Karpas-422 (cell line): Measurements from ENCODE around the gene AVL9. TPM values are rescaled to one million over a fixed set of nuclear protein-coding genes. Genes with fewer than 3 reads are reported as not detected.

Source experiments
- DNase-seq: peaks from one replicate; pipeline ENCODE4 v3.0.0-alpha.2; 2015
- H2AFZ ChIP-seq: fragments of 200-600 bp; sonication (generic); 2 replicates; pipeline ENCODE4 v1.6.1; 2014; ENCODE audit warnings: antibody characterized with exemption, low read length, mixed read lengths
- H3K27ac ChIP-seq: fragments of 200-600 bp; sonication (generic); 2 replicates; pipeline ENCODE4 v1.5.1; 2014; ENCODE audit warnings: mild to moderate bottlenecking, low read length, moderate library complexity
- H3K27me3 ChIP-seq: fragments of 200-600 bp; sonication (generic); 2 replicates; pipeline ENCODE4 v1.6.1; 2014; ENCODE audit warnings: low read length, mixed read lengths
- H3K36me3 ChIP-seq: fragments of 200-600 bp; sonication (generic); 2 replicates; pipeline ENCODE4 v1.6.1; 2014; ENCODE audit warnings: low read length, mixed read lengths; ENCODE audit not compliant: insufficient read depth
- H3K4me1 ChIP-seq: fragments of 200-600 bp; sonication (generic); 2 replicates; pipeline ENCODE4 v1.6.1; 2014; ENCODE audit warnings: mild to moderate bottlenecking, low read length, mixed read lengths
- H3K4me2 ChIP-seq: fragments of 200-600 bp; sonication (generic); 2 replicates; pipeline ENCODE4 v1.6.1; 2014; ENCODE audit warnings: low read length, low read depth, mild to moderate bottlenecking; ENCODE audit not compliant: poor library complexity, severe bottlenecking
- H3K4me3 ChIP-seq: fragments of 200-600 bp; sonication (generic); 2 replicates; pipeline ENCODE4 v1.5.1; 2014; ENCODE audit warnings: mild to moderate bottlenecking, antibody characterized with exemption, low read length, mixed read lengths
- H3K79me2 ChIP-seq: fragments of 200-600 bp; sonication (generic); 2 replicates; pipeline ENCODE4 v1.6.1; 2014; ENCODE audit warnings: mild to moderate bottlenecking, low read length, mixed read lengths
- H3K9ac ChIP-seq: fragments of 200-600 bp; sonication (generic); 2 replicates; pipeline ENCODE4 v1.6.0; 2014; ENCODE audit warnings: low read length
- H3K9me2 ChIP-seq: fragments of 200-600 bp; sonication (generic), shearing (Covaris generic); replicated peaks from 2 replicates; pipeline ENCODE4 v1.6.0; 2014; ENCODE audit warnings: mild to moderate bottlenecking, low read length, moderate library complexity; ENCODE audit not compliant: insufficient read depth
- H3K9me3 ChIP-seq: fragments of 300-700, 200-600 bp; sonication (generic); 2 replicates; pipeline ENCODE4 v1.6.1; 2014; ENCODE audit warnings: low read length, mixed read lengths
- H4K20me1 ChIP-seq: fragments of 200-600 bp; sonication (generic); 2 replicates; pipeline ENCODE4 v1.6.1; 2014; ENCODE audit warnings: mild to moderate bottlenecking, antibody characterized with exemption, low read length, low read depth; ENCODE audit not compliant: insufficient read depth
- total RNA-seq: library from RNA; depleted of rRNA; stranded (reverse); fragments of >200 nt; shearing (Covaris generic); gene quantifications from 2 replicates; pipeline ENCODE4 v1.2.3, GENCODE V29; 2014; ENCODE audit warnings: low replicate concordance

Gene AVL9
- total RNA-seq, 1 experiment from 2014 or later = 41.4 TPM

GRCh38 chr7:32516551-32517100 is 21.3 kb downstream of the AVL9 start:
- no peak overlapping the region for H2AFZ ChIP-seq
- H3K9ac ChIP-seq = no peak overlapping the region
- H3K36me3 ChIP-seq = peaks cover 17% of the 10 kb centered on the region
- H3K4me1 ChIP-seq = peaks cover 4% of the 10 kb centered on the region
- H3K9me3 ChIP-seq = peaks cover 36% of the 10 kb centered on the region
- no peaks in the 10 kb centered on the region for H3K9me2 ChIP-seq
- H3K4me3 ChIP-seq = no peak overlapping the region
- H3K79me2 ChIP-seq = peaks cover 99% of the 10 kb centered on the region
- no peak for DNase-seq
- no peaks in the 10 kb centered on the region for H4K20me1 ChIP-seq
- no peak overlapping the region for H3K4me2 ChIP-seq
- no peak overlapping the region for H3K27ac ChIP-seq
- no peaks in the 10 kb centered on the region for H3K27me3 ChIP-seq

- Histone ChIP-seq H4K20me1 (no peaks in the 10 kb centered on the region), H3K4me2 (no peak overlapping the region), H3K79me2 (peaks cover 96% of the 10 kb centered on the region)
These were observed 23.3 kb downstream of the AVL9 start for GRCh38 chr7:32518534-32519140.

GRCh38 chr7:32519763-32520162 is 24.5 kb downstream of the AVL9 start:
- DNase-seq = no peak
- H3K9me3 ChIP-seq = peaks cover 38% of the 10 kb centered on the region
- H3K9ac ChIP-seq = no peak overlapping the region

More at GRCh38 chr7:32518534-32519140, 23.3 kb downstream of the AVL9 start:
- Histone ChIP-seq H3K9me3 (peaks cover 38% of the 10 kb centered on the region), H3K27ac (no peak overlapping the region), H3K9me2 (no peaks in the 10 kb centered on the region), H3K4me1 (peaks cover 4% of the 10 kb centered on the region), H3K36me3 (peaks cover 19% of the 10 kb centered on the region), H2AFZ (no peak overlapping the region), H3K27me3 (no peaks in the 10 kb centered on the region), H3K4me3 (no peak overlapping the region), H3K9ac (no peak overlapping the region)
- DNase-seq = peak; percentile 71

GRCh38 chr7:32522746-32523530 is 27.6 kb downstream of the AVL9 start:
- Histone ChIP-seq H3K27ac (no peak overlapping the region), H3K4me3 (no peak overlapping the region), H2AFZ (no peak overlapping the region), H3K9ac (no peak overlapping the region), H3K9me3 (peaks cover 15% of the 10 kb centered on the region), H3K4me2 (no peak overlapping the region), H3K9me2 (no peaks in the 10 kb centered on the region), H3K36me3 (peaks cover 13% of the 10 kb centered on the region), H4K20me1 (no peaks in the 10 kb centered on the region), H3K4me1 (peaks cover 13% of the 10 kb centered on the region), H3K79me2 (peaks cover 95% of the 10 kb centered on the region), H3K27me3 (no peaks in the 10 kb centered on the region)
- DNase-seq = no peak

More at GRCh38 chr7:32519763-32520162, 24.5 kb downstream of the AVL9 start:
- H3K27ac ChIP-seq = no peak overlapping the region
- H3K4me3 ChIP-seq = no peak overlapping the region
- H3K79me2 ChIP-seq = peaks cover 95% of the 10 kb centered on the region
- H3K4me2 ChIP-seq = no peak overlapping the region
- H3K9me2 ChIP-seq = no peaks in the 10 kb centered on the region
- no peaks in the 10 kb centered on the region for H3K27me3 ChIP-seq
- H3K36me3 ChIP-seq = peaks cover 19% of the 10 kb centered on the region
- peaks cover 11% of the 10 kb centered on the region for H3K4me1 ChIP-seq
- no peak overlapping the region for H2AFZ ChIP-seq
- H4K20me1 ChIP-seq = no peaks in the 10 kb centered on the region

- Histone ChIP-seq H3K27me3 (no peaks in the 10 kb centered on the region), H3K79me2 (peaks cover 93% of the 10 kb centered on the region), H3K9ac (no peak overlapping the region), H3K4me2 (no peak overlapping the region), H2AFZ (no peak overlapping the region), H3K27ac (no peak overlapping the region), H4K20me1 (no peaks in the 10 kb centered on the region), H3K9me2 (no peaks in the 10 kb centered on the region), H3K36me3 (peaks cover 13% of the 10 kb centered on the region), H3K9me3 (peaks cover 14% of the 10 kb centered on the region), H3K4me1 (peaks cover 13% of the 10 kb centered on the region), H3K4me3 (no peak overlapping the region)
- no peak for DNase-seq
These were observed 29.3 kb downstream of the AVL9 start for GRCh38 chr7:32524631-32525030.

- no peaks in the 10 kb centered on the region for H3K27me3 ChIP-seq
- DNase-seq = no peak
- no peaks in the 10 kb centered on the region for H3K9me2 ChIP-seq
- H3K4me1 ChIP-seq = peaks cover 13% of the 10 kb centered on the region
- no peak overlapping the region for H2AFZ ChIP-seq
- peaks cover 93% of the 10 kb centered on the region for H3K79me2 ChIP-seq
- H3K4me3 ChIP-seq = no peak overlapping the region
- H3K9ac ChIP-seq = no peak overlapping the region
- 0 out of 2 replicates have a peak overlapping the region, but pooled peaks have one; percentile 0 for H3K27ac ChIP-seq
- H3K4me2 ChIP-seq = no peak overlapping the region
- H3K9me3 ChIP-seq = peaks cover 4% of the 10 kb centered on the region; the same call in 1 of the 2 replicates
- H4K20me1 ChIP-seq = no peaks in the 10 kb centered on the region
- H3K36me3 ChIP-seq = peaks cover 4% of the 10 kb centered on the region; the same call in 1 of the 2 replicates
These were observed 30.6 kb downstream of the AVL9 start for GRCh38 chr7:32525839-32526238.

GRCh38 chr7:32531402-32531801 is 36.1 kb downstream of the AVL9 start:
- Histone ChIP-seq H4K20me1 (no peaks in the 10 kb centered on the region), H3K36me3 (no peaks in the 10 kb centered on the region), H3K9me2 (no peaks in the 10 kb centered on the region; the same call in 1 of the 2 replicates), H3K4me3 (no peak overlapping the region), H2AFZ (no peak overlapping the region), H3K79me2 (peaks cover 98% of the 10 kb centered on the region), H3K9ac (no peak overlapping the region), H3K4me2 (no peak overlapping the region), H3K27ac (no peak overlapping the region), H3K27me3 (no peaks in the 10 kb centered on the region), H3K4me1 (no peaks in the 10 kb centered on the region), H3K9me3 (no peaks in the 10 kb centered on the region)
- DNase-seq = peak; percentile 9

GRCh38 chr7:32532086-32532485 is 36.8 kb downstream of the AVL9 start:
- peaks cover 98% of the 10 kb centered on the region for H3K79me2 ChIP-seq
- peak; percentile 28 for DNase-seq
- peaks cover 3% of the 10 kb centered on the region; the same call in 1 of the 2 replicates for H4K20me1 ChIP-seq
- H3K36me3 ChIP-seq = no peaks in the 10 kb centered on the region
- H3K4me3 ChIP-seq = no peak overlapping the region
- no peaks in the 10 kb centered on the region; the same call in 1 of the 2 replicates for H3K9me2 ChIP-seq
- no peak overlapping the region for H2AFZ ChIP-seq
- no peaks in the 10 kb centered on the region for H3K4me1 ChIP-seq
- H3K4me2 ChIP-seq = no peak overlapping the region
- no peaks in the 10 kb centered on the region for H3K9me3 ChIP-seq
- H3K27me3 ChIP-seq = no peaks in the 10 kb centered on the region
- no peak overlapping the region for H3K9ac ChIP-seq
- no peak overlapping the region for H3K27ac ChIP-seq
